B cell (primary cell): ENCODE results near the gene PPP6R2. TPM values are rescaled to one million over a fixed set of nuclear protein-coding genes. Genes with fewer than 3 reads are reported as not detected.

Experiments
- ATAC-seq: fragments of 200-7000 bp; cut with Tn5 transposase; one replicate; pipeline ENCODE4 v1.10.0; 2021; ENCODE audit warnings: low read depth, mild to moderate bottlenecking, moderate number of reproducible peaks, moderate library complexity
- CTCF ChIA-PET: fragments of 350-600 bp; sonication (Branson Sonifier 250); formaldehyde crosslinking; loops from one replicate; lab custom pipeline; 2021; ENCODE audit warnings: antibody characterized with exemption, inconsistent platforms; lab: Charles Lee
- POLR2A ChIA-PET: fragments of 350-600 bp; sonication (Branson Sonifier 250); formaldehyde crosslinking; loops from one replicate; lab custom pipeline; 2021; ENCODE audit warnings: antibody characterized with exemption; lab: Charles Lee
- DNase-seq: peaks from one replicate; pipeline ENCODE4 v3.0.0; 2013
- H2AFZ ChIP-seq: 2 replicates; pipeline ENCODE4 v1.6.1; 2012; ENCODE audit warnings: mild to moderate bottlenecking, low read depth, low read length; ENCODE audit not compliant: insufficient read depth, poor library complexity, severe bottlenecking
- H3K27ac ChIP-seq, 2 donors: 1 replicate in 1 of 2; 2 replicates in 1 of 2; pipeline ENCODE4 v1.5.1; 2012 to 2013; ENCODE audit warnings: low read length in 2 of 2, mild to moderate bottlenecking in 2 of 2, moderate library complexity in 1 of 2
- H3K27me3 ChIP-seq, 4 experiments: fragments of 200-600 bp in 1 of 4; sonication (generic) in 1 of 4; replicated peaks in 1 of 4; 1 replicate in 2 of 4; 2 replicates in 2 of 4; pipeline versions ENCODE4 v1.6.1 to v1.7.0; 2013 to 2016; ENCODE audit warnings: low read length in 3 of 4, mild to moderate bottlenecking in 2 of 4, mixed read lengths in 1 of 4, moderate library complexity in 1 of 4; ENCODE audit not compliant: insufficient read depth in 4 of 4, control insufficient read depth in 3 of 4; ENCODE audit errors: control extremely low read depth in 1 of 4
- H3K36me3 ChIP-seq, 2 experiments: replicated peaks in 1 of 2; 1 replicate in 1 of 2; 2 replicates in 1 of 2; pipeline versions ENCODE4 v1.6.1 to v1.7.1; 2013; ENCODE audit warnings: low read length in 1 of 2; ENCODE audit not compliant: insufficient read depth in 2 of 2, control insufficient read depth in 1 of 2; ENCODE audit errors: control extremely low read depth in 1 of 2, extremely low read depth in 1 of 2
- H3K4me1 ChIP-seq, 2 donors: fragments of 200-600 bp in 1 of 2; sonication (generic) in 1 of 2; 1 replicate in 1 of 2; 2 replicates in 1 of 2; pipeline versions ENCODE4 v1.5.1 to v1.6.1; 2013 to 2017; ENCODE audit warnings: low read length in 2 of 2; ENCODE audit not compliant: control insufficient read depth in 2 of 2, insufficient read depth in 2 of 2
- H3K4me2 ChIP-seq: replicated peaks from 2 replicates; pipeline ENCODE3; 2012; ENCODE audit warnings: mild to moderate bottlenecking, low read depth, low read length; ENCODE audit not compliant: poor library complexity, severe bottlenecking
- H3K4me3 ChIP-seq, 5 experiments: fragments of 200-600 bp in 1 of 5; sonication (generic) in 1 of 5; 1 replicate in 3 of 5; 2 replicates in 2 of 5; pipeline versions ENCODE4 v1.5.1 to v1.7.0; 2011 to 2016; ENCODE audit warnings: low read length in 4 of 5, mild to moderate bottlenecking in 4 of 5, low read depth in 2 of 5, control low read depth in 1 of 5, moderate library complexity in 1 of 5; ENCODE audit not compliant: insufficient read depth in 1 of 5; ENCODE audit errors: control extremely low read depth in 1 of 5, extremely low read depth in 1 of 5
- H3K79me2 ChIP-seq: fragments of 200-600 bp; sonication (generic); one replicate; pipeline ENCODE4 v1.6.0; 2016; ENCODE audit warnings: low read length; ENCODE audit not compliant: control insufficient read depth, insufficient read depth
- H3K9ac ChIP-seq: fragments of 200-600 bp; sonication (generic); 2 replicates; pipeline ENCODE4 v1.6.1; 2017; ENCODE audit warnings: mild to moderate bottlenecking, low read length, moderate library complexity
- H3K9me3 ChIP-seq, 3 donors: one replicate each; pipeline versions ENCODE4 v1.6.1 to v1.7.1; 2013; ENCODE audit warnings: low read length in 2 of 3; ENCODE audit not compliant: control insufficient read depth in 2 of 3, insufficient read depth in 1 of 3; ENCODE audit errors: control extremely low read depth in 1 of 3
- H4K20me1 ChIP-seq: 2 replicates; pipeline ENCODE4 v1.6.0; 2012; ENCODE audit warnings: mild to moderate bottlenecking, low read length; ENCODE audit not compliant: insufficient read depth, control insufficient read depth, poor library complexity, severe bottlenecking
- H3K27ac Mint-ChIP-seq: one replicate; pipeline ENCODE4 v1.8.0; 2021; ENCODE audit warnings: mixed read lengths
- H3K27me3 Mint-ChIP-seq: one replicate; pipeline ENCODE4 v1.8.0; 2021; ENCODE audit warnings: mixed read lengths
- H3K4me1 Mint-ChIP-seq: one replicate; pipeline ENCODE4 v1.8.0; 2021; ENCODE audit warnings: mixed read lengths
- H3K4me3 Mint-ChIP-seq: one replicate; pipeline ENCODE4 v1.8.0; 2021; ENCODE audit warnings: mixed read lengths
- H3K9me3 Mint-ChIP-seq: one replicate; pipeline ENCODE4 v1.8.0; 2022; ENCODE audit warnings: mixed read lengths; ENCODE audit not compliant: insufficient read depth
- CTCF ChIP-seq: fragments of 200-600 bp; IDR thresholded peaks from one replicate; pipeline ENCODE4 v1.8.0; 2022; ENCODE audit warnings: antibody characterized with exemption, mild to moderate bottlenecking
- EZH2 ChIP-seq: IDR thresholded peaks from 2 replicates; pipeline ENCODE4 v1.6.1; 2012; ENCODE audit warnings: borderline replicate concordance, low read depth, mild to moderate bottlenecking, moderate library complexity, low read length; ENCODE audit not compliant: insufficient read depth, poor library complexity, severe bottlenecking
- WGBS: methylation state at CpG from one replicate; pipeline ENCODE4 v1.1.5; 2013; ENCODE audit warnings: missing lambda C conversion rate; ENCODE audit not compliant: insufficient coverage; 5-methylcytosine and 5-hydroxymethylcytosine counted together
- intact Hi-C: fragments of 100-400 bp; cut with micrococcal nuclease; formaldehyde crosslinking; loops from one replicate; pipeline ENCODE4 v1.10.0; 2022
- polyA plus RNA-seq: library from polyadenylated mRNA; depleted of rRNA; stranded (reverse); fragments of >200 nt; gene quantifications from 2 replicates; pipeline ENCODE4 v1.2.3, GENCODE V29; 2012
- total RNA-seq, 2 donors: library from RNA; stranded (reverse); fragments of 120-200 nt in 1 of 2; gene quantifications; 1 replicate in 1 of 2; 2 replicates in 1 of 2; pipeline versions ENCODE4 v1.2.3 to v1.2.4, GENCODE V29; 2013 to 2022

Gene PPP6R2
- total and polyA plus RNA-seq, 2 donors (not counting 1 experiment from before 2014, with no cell fraction given), result 91.4 to 98.7 TPM

GRCh38 chr22:50361222-50361621 lies 18.1 kb downstream of the PPP6R2 start:
- no peak overlapping the region for H2AFZ ChIP-seq
- intact Hi-C loops, result no loop called here
- no peak overlapping the region for H3K4me3 ChIP-seq
- no peaks in the 10 kb centered on the region for H3K9me3 ChIP-seq
- TF ChIP-seq CTCF (no peak), EZH2 (no peak)
- H3K27me3 Mint-ChIP-seq, result no peaks in the 10 kb centered on the region
- H3K4me1 ChIP-seq, result peaks cover 0 to 2% of the 10 kb centered on the region in 2 donors
- no peak overlapping the region for H3K4me2 ChIP-seq
- WGBS, result 90% methylated on average over 5 of the region's 5 CpGs
- H3K79me2 ChIP-seq, result peaks cover 95% of the 10 kb centered on the region
- H3K9ac ChIP-seq, result no peak overlapping the region
- no peak overlapping the region for H3K4me3 Mint-ChIP-seq
- peaks cover 11 to 28% of the 10 kb centered on the region in 2 experiments for H3K36me3 ChIP-seq
- no peak for DNase-seq
- ChIA-PET CTCF (interaction anchor here (0.6 to 1.2 kb wide), 2 partner anchors 110 to 120 kb away, joined by 3 read pairs; partner anchors contain the start of gene HDAC10), POLR2A (no interaction called here)
- no peaks in the 10 kb centered on the region for H3K27me3 ChIP-seq
- peaks cover 30% of the 10 kb centered on the region for H3K4me1 Mint-ChIP-seq
- no peaks in the 10 kb centered on the region for H3K9me3 Mint-ChIP-seq
- peaks cover 63% of the 10 kb centered on the region for H4K20me1 ChIP-seq
- no peak overlapping the region for H3K27ac Mint-ChIP-seq
- H3K27ac ChIP-seq, result no peak overlapping the region
- ATAC-seq, result no peak

GRCh38 chr22:50361688-50362087 lies 18.6 kb downstream of the PPP6R2 start:
- no peak overlapping the region for H3K27ac Mint-ChIP-seq
- H2AFZ ChIP-seq, result no peak overlapping the region
- H4K20me1 ChIP-seq, result peaks cover 66% of the 10 kb centered on the region
- no peak overlapping the region for H3K4me3 Mint-ChIP-seq
- H3K4me3 ChIP-seq, result no peak overlapping the region
- POLR2A ChIA-PET, result no interaction called here
- H3K79me2 ChIP-seq, result peaks cover 95% of the 10 kb centered on the region
- CTCF ChIA-PET, result no interaction called here
- no peak overlapping the region for H3K9ac ChIP-seq
- H3K27me3 Mint-ChIP-seq, result no peaks in the 10 kb centered on the region
- no peaks in the 10 kb centered on the region for H3K9me3 Mint-ChIP-seq
- no peak overlapping the region for H3K27ac ChIP-seq
- no peaks in the 10 kb centered on the region for H3K27me3 ChIP-seq
- H3K36me3 ChIP-seq, result peaks cover 11 to 28% of the 10 kb centered on the region in 2 experiments
- H3K4me2 ChIP-seq, result no peak overlapping the region
- intact Hi-C loops, result no loop called here
- DNase-seq (no peak), ATAC-seq (no peak)
- H3K9me3 ChIP-seq, result no peaks in the 10 kb centered on the region
- peaks cover 32% of the 10 kb centered on the region for H3K4me1 Mint-ChIP-seq
- H3K4me1 ChIP-seq, result peaks cover 0 to 2% of the 10 kb centered on the region in 2 donors
- TF ChIP-seq CTCF (no peak), EZH2 (no peak)
- 100% methylated on average over 5 of the region's 5 CpGs for WGBS
